K562 (cell line): Measurements from ENCODE around the gene CT45A1. TPM values are rescaled to one million over a fixed set of nuclear protein-coding genes. Genes with fewer than 3 reads are reported as not detected.
"Not testable (repeated sequence)": the region's sequence is repeated elsewhere in the genome, so short reads cannot be mapped to it uniquely, and the experiment has no call there.

Experiments used
- ATAC-seq: fragments of 200-7000 bp; cut with Tn5 transposase; 3 replicates; pipeline ENCODE4 v1.9.1; 2020; ENCODE audit warnings: moderate library complexity
- Bru-seq: library from RNA; stranded (reverse); fragments of 400-500 nt; gene quantifications from one replicate; lab custom pipeline; 2021; lab: Mats Ljungman, UMichigan
- BruChase-seq, 2 experiments: library from RNA; stranded (reverse); fragments of 400-500 nt; gene quantifications; one replicate each; lab custom pipeline; 2021; lab: Mats Ljungman, UMichigan
- BruUV-seq: library from RNA; stranded (reverse); fragments of 400-500 nt; replicated peaks from 2 replicates; lab custom pipeline; 2021; lab: Mats Ljungman, UMichigan
- CTCF ChIA-PET: fragments of 300-600 bp; formaldehyde crosslinking; extraction: SDS; loops from one replicate; lab custom pipeline; 2021; ENCODE audit warnings: low intra/inter-chr PET ratio; lab: Yijun Ruan, JAX
- POLR2A ChIA-PET: fragments of 300-600, 350-650 bp; sonication (Branson Sonifier 250); formaldehyde crosslinking; extraction: SDS; loops from one replicate; lab custom pipeline; 2021; ENCODE audit warnings: antibody characterized with exemption, inconsistent platforms; lab: Yijun Ruan, JAX
- DNase-seq, 4 experiments: peaks; one replicate each; pipeline versions ENCODE4 v3.0.0 to v3.0.0-alpha.2; 2011 to 2018; ENCODE audit warnings: low spot score in 3 of 4, mixed read lengths in 3 of 4; ENCODE audit errors: extremely low read depth in 1 of 4
- FAIRE-seq: peaks from 2 replicates; lab custom pipeline; 2011; peaks lifted over from hg19 to GRCh38; lab: Jason Lieb, UNC
- H2AFZ ChIP-seq: 2 replicates; pipeline ENCODE4 v1.6.0; 2011; ENCODE audit warnings: low read depth, low read length, control low read depth, inconsistent platforms
- H3K27ac ChIP-seq: fragments of 200-600 bp; 3 replicates; pipeline ENCODE4 v1.8.0; 2011; ENCODE audit warnings: low read depth, mild to moderate bottlenecking, control low read depth, inconsistent platforms, low read length, moderate library complexity, mixed read lengths; ENCODE audit errors: extremely low read depth
- H3K27me3 ChIP-seq, 2 experiments: fragments of 300-600 bp in 1 of 2; 2 replicates in 1 of 2; 3 replicates in 1 of 2; pipeline versions ENCODE4 v1.6.0 to v1.8.0; 2011; ENCODE audit warnings: inconsistent platforms in 2 of 2, low read length in 2 of 2, mild to moderate bottlenecking in 1 of 2, mixed read lengths in 1 of 2, moderate library complexity in 1 of 2; ENCODE audit not compliant: control insufficient read depth in 2 of 2, insufficient read depth in 2 of 2
- H3K36me3 ChIP-seq: fragments of 300-600 bp; 3 replicates; pipeline ENCODE4 v1.8.0; 2011; ENCODE audit warnings: mild to moderate bottlenecking, low read length, inconsistent platforms; ENCODE audit not compliant: control insufficient read depth, insufficient read depth
- H3K4me1 ChIP-seq, 2 experiments: fragments of 200-600 bp in 1 of 2; replicated peaks in 1 of 2; 2 replicates in 1 of 2; 3 replicates in 1 of 2; pipeline versions ENCODE4 v1.5.1 to v1.8.0; 2011; ENCODE audit warnings: inconsistent platforms in 2 of 2, low read length in 2 of 2, mild to moderate bottlenecking in 1 of 2, mixed read lengths in 1 of 2, moderate library complexity in 1 of 2; ENCODE audit not compliant: control insufficient read depth in 2 of 2, insufficient read depth in 2 of 2
- H3K4me2 ChIP-seq: 2 replicates; pipeline ENCODE4 v1.6.1; 2011; ENCODE audit warnings: low read length, control low read depth, inconsistent platforms, mixed read lengths; ENCODE audit not compliant: insufficient read depth
- H3K4me3 ChIP-seq: fragments of 200-600 bp; sonication (generic), shearing (Covaris generic); 2 replicates; pipeline ENCODE4 v1.5.1; 2016; ENCODE audit warnings: control low read depth, inconsistent platforms
- H3K79me2 ChIP-seq: fragments of 200-600 bp; 3 replicates; pipeline ENCODE4 v1.8.0; 2011; ENCODE audit warnings: low read length, inconsistent platforms; ENCODE audit not compliant: control insufficient read depth, insufficient read depth
- H3K9ac ChIP-seq, 2 experiments: 2 replicates each; pipeline versions ENCODE4 v1.6.0 to v1.6.1; 2011; ENCODE audit warnings: low read depth in 2 of 2, low read length in 2 of 2, control low read depth in 1 of 2, inconsistent platforms in 1 of 2, mild to moderate bottlenecking in 1 of 2, mixed read lengths in 1 of 2; ENCODE audit not compliant: insufficient read depth in 1 of 2
- H3K9me1 ChIP-seq: one replicate; pipeline ENCODE4 v1.6.0; 2011; ENCODE audit warnings: inconsistent platforms, mild to moderate bottlenecking, low read length, moderate library complexity; ENCODE audit not compliant: control insufficient read depth, insufficient read depth
- H3K9me3 ChIP-seq: replicated peaks from 2 replicates; pipeline ENCODE4 v1.5.1; 2011; ENCODE audit warnings: low read depth, low read length, inconsistent platforms; ENCODE audit not compliant: control insufficient read depth, insufficient read depth
- H4K20me1 ChIP-seq: replicated peaks from 2 replicates; pipeline ENCODE4 v1.6.1; 2011; ENCODE audit warnings: low read length, inconsistent platforms, mixed read lengths; ENCODE audit not compliant: control insufficient read depth, insufficient read depth
- CBX3 ChIP-seq, 2 experiments: IDR thresholded peaks; 1 replicate in 1 of 2; 2 replicates in 1 of 2; pipeline ENCODE4 v1.6.1; 2012; ENCODE audit warnings: inconsistent platforms in 2 of 2, low read length in 2 of 2, borderline replicate concordance in 1 of 2, control low read depth in 1 of 2
- CTCF ChIP-seq, 3 experiments: IDR thresholded peaks in 2 of 3; conservative IDR thresholded peaks in 1 of 3; 2 replicates each; pipeline ENCODE4 v1.5.1; 2011 to 2012; ENCODE audit warnings: low read length in 3 of 3, mild to moderate bottlenecking in 3 of 3, control low read depth in 2 of 3, improper control_type of control experiment in 1 of 3, inconsistent platforms in 1 of 3, low read depth in 1 of 3, mixed read lengths in 1 of 3, moderate library complexity in 1 of 3; ENCODE audit not compliant: insufficient read depth in 2 of 3
- CTCFL ChIP-seq: IDR thresholded peaks from 2 replicates; pipeline ENCODE4 v1.6.1; 2011; ENCODE audit warnings: borderline replicate concordance, low read depth, mild to moderate bottlenecking, moderate library complexity, low read length; ENCODE audit not compliant: insufficient read depth, poor library complexity, severe bottlenecking
- E2F6 ChIP-seq, 2 experiments: IDR thresholded peaks; 2 replicates each; pipeline ENCODE4 v1.6.1; 2011; ENCODE audit warnings: borderline replicate concordance in 1 of 2, control low read depth in 1 of 2, low read depth in 1 of 2, low read length in 1 of 2, mild to moderate bottlenecking in 1 of 2, mixed read lengths in 1 of 2, moderate library complexity in 1 of 2; ENCODE audit not compliant: insufficient read depth in 1 of 2, insufficient read length in 1 of 2, poor library complexity in 1 of 2, severe bottlenecking in 1 of 2; ENCODE audit errors: extremely low read depth in 1 of 2
- ELF1 ChIP-seq: fragments of 200-800 bp; sonication (Bioruptor generic); IDR thresholded peaks from 2 replicates; pipeline ENCODE4 v1.6.1; 2016; ENCODE audit warnings: missing genetic modification characterization, missing compliant biosample characterization
- MYC ChIP-seq, 2 experiments: fragments of 250-450 bp in 1 of 2; sonication (Bioruptor Pico) in 1 of 2; IDR thresholded peaks; 2 replicates each; pipeline versions ENCODE4 v1.5.1 to v1.6.1; 2012 to 2021; ENCODE audit warnings: low read depth in 2 of 2, borderline replicate concordance in 1 of 2, improper control_type of control experiment in 1 of 2, low read length in 1 of 2, mild to moderate bottlenecking in 1 of 2, moderate library complexity in 1 of 2
- WGBS: fragments of 100-300 bp; shearing (Covaris generic); methylation state at CpG from one replicate; pipeline ENCODE4 v1.1.6; 2016; ENCODE audit warnings: low coverage, mixed read lengths; ENCODE audit not compliant: insufficient coverage; ENCODE audit errors: missing lambda C conversion rate; 5-methylcytosine and 5-hydroxymethylcytosine counted together
- in situ Hi-C: fragments of 300-500 bp; cut with MboI; formaldehyde crosslinking; loops from 4 replicates; pipeline ENCODE4 v1.15.0; 2018; ENCODE audit warnings: inconsistent platforms, mixed read lengths
- intact Hi-C: fragments of 100-400 bp; cut with micrococcal nuclease; formaldehyde crosslinking; loops from 2 replicates; pipeline ENCODE4 v1.14.2; 2022
- long read RNA-seq, 3 experiments: library from polyadenylated mRNA in 2 of 3; library from RNA in 1 of 3; unstranded in 2 of 3; stranded (forward) in 1 of 3; transcript quantifications; one replicate each; pipeline ENCODE4 v2.0.0, GENCODE V29; 2019 to 2022
- polyA minus RNA-seq, 3 experiments: library from RNA; depleted of rRNA, polyadenylated mRNA; stranded (reverse); fragments of >200 nt; gene quantifications; 2 replicates each; pipeline ENCODE4 v1.2.3, GENCODE V29; 2011
- polyA plus RNA-seq, 8 experiments: library from polyadenylated mRNA; depleted of rRNA in 4 of 8; stranded (reverse) in 5 of 8; unstranded in 3 of 8; fragments of >200 nt; fragmentation: Nextera tagmentation in 2 of 8; fragmentation: Illumina TruSeq in 1 of 8; extraction: Ambion mirVana in 2 of 8; extraction: Trizol in 1 of 8; gene quantifications; 2 replicates each; pipeline versions ENCODE4 v1.2.1 to v1.2.3, GENCODE V29; 2011 to 2014; ENCODE audit warnings: inconsistent platforms in 1 of 8, missing spikeins in 1 of 8
- total RNA-seq, 7 experiments: library from RNA; depleted of rRNA in 6 of 7; stranded (reverse); fragments of >200 nt in 6 of 7; fragmentation: Illumina TruSeq in 2 of 7; extraction: Trizol in 2 of 7; gene quantifications; 2 replicates each; pipeline versions ENCODE4 v1.2.1 to v1.2.3, GENCODE V29; 2011 to 2021; ENCODE audit warnings: low replicate concordance in 1 of 7

The CT45A1 gene
- total RNA-seq (2011; cell fraction: chromatin; rRNA removed; ENCODE audit: low replicate concordance): 2.2 and 6.9 TPM in 2 replicates
- 1.8 and 2.2 TPM in 2 replicates for total RNA-seq (2011; cell fraction: nucleolus; rRNA removed)
- 1.2 and 2.1 TPM in 2 replicates for total RNA-seq (2011; cell fraction: nucleoplasm; rRNA removed)
- total RNA-seq (2014; rRNA removed) (2.5 TPM in 2 replicates), total RNA-seq (2014; rRNA removed; fragmentation: Illumina TruSeq; extraction: Trizol) (4.1 and 5.3 TPM in 2 replicates), total RNA-seq (2015; rRNA removed; fragmentation: Illumina TruSeq; extraction: Trizol) (4.4 and 5.7 TPM in 2 replicates), total RNA-seq (2021) (2.7 and 3.1 TPM in 2 replicates), polyA plus RNA-seq (2011; rRNA removed) (1.9 and 2.8 TPM in 2 replicates), polyA plus RNA-seq (2014; fragmentation: Illumina TruSeq; extraction: Trizol) (1.1 and 1.5 TPM in 2 replicates), polyA plus RNA-seq (2014; fragmentation: Nextera tagmentation; extraction: Ambion mirVana) (1 to 10 TPM; 1.2 to 1.3 TPM), polyA plus RNA-seq (2014; rRNA removed) (0.66 and 1.9 TPM in 2 replicates), polyA minus RNA-seq (2011; rRNA and poly(A)+ RNA removed) (12.7 and 18.2 TPM in 2 replicates), Bru-seq, nascent RNA (percentile 27 among the genes with signal in this experiment), BruChase-seq, experiment 1, labeled RNA remaining after a 2-hour chase (percentile 32 among the genes with signal in this experiment), BruChase-seq, experiment 2, labeled RNA remaining after a 6-hour chase (percentile 28 among the genes with signal in this experiment)
- 0.13 and 0.24 TPM in 2 replicates for polyA plus RNA-seq (2011; cell fraction: cytosol; rRNA removed)
- polyA plus RNA-seq (2011; cell fraction: nucleus; rRNA removed): 1.5 and 2.1 TPM in 2 replicates
- 0.46 and 0.94 TPM in 2 replicates for polyA plus RNA-seq (2012)
- 3.3 and 10.7 TPM in 2 replicates for polyA minus RNA-seq (2011; cell fraction: cytosol; rRNA and poly(A)+ RNA removed)
- 2.6 and 3.9 TPM in 2 replicates for polyA minus RNA-seq (2011; cell fraction: nucleus; rRNA and poly(A)+ RNA removed)
- long read RNA-seq, experiment 1, partial matches to known transcripts: 0 of 1 reads
- long read RNA-seq, experiment 1, other reads (novel, unspliced or antisense): 0 of 1 reads
- long read RNA-seq, experiment 2, partial matches to known transcripts: 0 of 1 reads
- long read RNA-seq, experiment 2, other reads (novel, unspliced or antisense): 0 of 1 reads
- long read RNA-seq, experiment 3, partial matches to known transcripts: 0 of 1 reads
- long read RNA-seq, experiment 3, other reads (novel, unspliced or antisense): 1 of 1 reads

GRCh38 chrX:135713183-135713689, at the start of gene CT45A1:
Gene CT45A1 (plus strand): TSS chrX:135713639. CDS start chrX:135718941, 5,302 bp downstream.
- in situ Hi-C loops; intact Hi-C loops; POLR2A ChIA-PET; H3K9me3 ChIP-seq; H3K9ac ChIP-seq; H4K20me1 ChIP-seq; H3K27me3 ChIP-seq; H3K36me3 ChIP-seq; H3K4me1 ChIP-seq; CTCF ChIA-PET; H3K79me2 ChIP-seq; H3K27ac ChIP-seq; H2AFZ ChIP-seq; H3K9me1 ChIP-seq; FAIRE-seq; H3K4me3 ChIP-seq; H3K4me2 ChIP-seq; BruUV-seq; TF ChIP-seq MYC (CRISPR knock-in tag; IDR thresholded peaks at IDR 0.05; ENCODE audit: borderline replicate concordance, low read depth): not testable (repeated sequence)
- ATAC-seq: peak; percentile 61
- WGBS: 20% methylated on average over 6 of the region's 15 CpGs
- DNase-seq: peak; percentile 19 to 68 (median 28)
- TF ChIP-seq CTCF (IDR thresholded peaks at IDR 0.05 in 2 of 3, conservative IDR thresholded peaks at IDR 0.05 in 1 of 3; ENCODE audit: insufficient read depth in 2 of 3, low read depth in 1 of 3, low read length in 3 of 3) (peak; percentile 72 to 96 (median 74)), ELF1 (tag) (peak; percentile 62), CTCFL (peak; percentile 83), CBX3 (IDR thresholded peaks at IDR 0.05; ENCODE audit: borderline replicate concordance in 1 of 2, low read length in 2 of 2) (peak in 1 of 2 experiments; percentile 62; a peak in 1 of 3 replicates), MYC (IDR thresholded peaks at IDR 0.05; ENCODE audit: low read depth, low read length) (peak; percentile 85), E2F6 (IDR thresholded peaks at IDR 0.05; ENCODE audit: borderline replicate concordance in 1 of 2, extremely low read depth in 1 of 2, insufficient read depth in 1 of 2, insufficient read length in 1 of 2, low read depth in 1 of 2, low read length in 1 of 2, poor library complexity in 1 of 2, severe bottlenecking in 1 of 2) (peak in 1 of 2 experiments; percentile 47)
